Left kidney (tissue), 2 donors: ENCODE data around the gene ZNF581. TPM values are rescaled to one million over a fixed set of nuclear protein-coding genes. Genes with fewer than 3 reads are reported as not detected.

Experiments
- DNase-seq: peaks from one replicate; pipeline ENCODE4 v3.0.0-alpha.2; 2013
- polyA plus RNA-seq: library from polyadenylated mRNA; unstranded; fragments of 120-200 nt; gene quantifications from one replicate; pipeline ENCODE4 v1.2.1, GENCODE V29; 2013; ENCODE audit not compliant: insufficient read length

ZNF581 gene
- polyA plus RNA-seq, 1 donor, result 20.7 TPM

DNA sequence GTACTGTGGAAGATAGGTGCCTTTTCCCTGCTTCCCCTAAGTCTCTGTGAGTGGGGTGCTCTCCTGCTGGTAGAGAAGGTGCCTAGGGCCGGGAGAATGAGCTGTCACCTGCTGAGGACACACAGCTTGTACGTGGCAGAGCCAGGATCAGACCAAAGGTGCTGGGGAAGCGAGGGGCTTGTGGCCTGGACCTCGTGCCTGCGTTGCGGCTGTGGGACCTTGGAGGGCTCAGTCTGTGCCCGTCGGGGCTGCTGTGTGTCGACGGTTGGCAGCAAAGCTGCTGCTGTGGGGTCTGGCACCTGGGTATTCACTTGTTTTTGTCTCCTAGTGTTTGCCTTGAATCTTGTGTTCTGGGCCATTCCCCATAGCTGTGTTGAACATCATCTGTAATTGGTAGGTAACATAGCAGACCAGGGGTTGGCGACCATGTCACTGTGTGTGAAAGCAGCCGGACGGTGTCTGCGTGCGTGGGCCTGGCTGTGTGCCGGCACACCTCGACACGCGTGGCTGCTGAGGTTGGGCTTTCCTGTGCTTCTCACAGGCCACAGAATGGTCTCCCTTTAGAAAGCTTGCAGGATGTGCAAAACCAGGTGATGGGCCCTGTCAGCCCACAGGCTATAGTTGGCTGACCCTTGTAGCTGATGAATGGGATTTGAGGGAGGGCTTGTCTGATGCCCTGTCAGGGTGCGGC is 20.5 kb downstream of the ZNF581 start:
- no peak for DNase-seq

DNA sequence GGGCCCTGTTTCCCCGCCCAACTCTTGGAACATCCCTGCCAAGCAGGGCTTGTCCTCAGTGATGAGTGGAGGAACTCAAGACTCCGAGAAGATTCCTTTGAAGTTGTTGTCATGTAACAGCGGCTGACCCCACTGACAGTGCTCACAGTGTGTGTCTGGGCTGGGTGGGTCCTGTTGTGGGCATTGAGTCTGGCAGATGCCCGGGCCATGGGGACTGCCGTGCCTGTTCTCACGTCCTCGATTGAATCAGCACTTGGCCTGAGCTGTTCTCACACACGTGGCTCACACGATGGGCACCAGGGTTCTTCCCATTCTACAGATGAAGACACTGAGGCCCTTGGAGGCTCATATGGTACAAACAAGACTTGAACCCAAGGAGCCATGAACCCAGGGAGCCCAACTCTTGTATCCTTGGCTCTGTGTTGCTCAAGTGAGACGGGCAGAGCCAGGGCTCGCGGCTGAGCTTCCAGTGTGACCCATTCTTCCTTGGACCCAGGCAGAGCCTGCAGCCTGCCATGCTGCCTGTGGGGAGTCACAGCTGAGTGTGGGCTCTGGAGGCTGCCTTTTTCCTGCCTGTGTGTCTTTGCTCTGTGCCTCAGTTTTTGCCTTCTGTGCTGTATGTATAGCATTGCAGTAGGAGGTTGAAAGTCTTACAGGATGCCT is 23.0 kb downstream of the ZNF581 start:
- DNase-seq, result no peak

DNA sequence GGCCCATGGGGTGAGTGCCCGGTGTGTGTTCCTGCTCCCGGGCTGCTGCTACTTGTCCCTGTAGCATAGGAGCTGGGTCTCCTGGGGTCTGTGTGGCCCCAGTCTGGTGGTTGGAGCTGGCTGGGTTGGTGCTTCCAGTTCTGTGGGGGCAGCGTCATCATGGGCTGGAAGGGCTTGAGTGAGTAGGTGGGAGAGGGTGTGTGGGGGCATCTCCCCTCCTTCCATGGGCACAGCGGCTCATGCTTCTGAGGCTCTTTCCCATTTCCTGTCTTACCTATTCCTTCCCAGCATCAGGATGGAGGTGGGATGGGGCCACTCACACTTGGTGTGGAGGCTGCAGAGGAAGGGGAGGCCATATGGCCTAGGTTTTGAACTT is 23.5 kb downstream of the ZNF581 start:
- DNase-seq, result no peak

DNA sequence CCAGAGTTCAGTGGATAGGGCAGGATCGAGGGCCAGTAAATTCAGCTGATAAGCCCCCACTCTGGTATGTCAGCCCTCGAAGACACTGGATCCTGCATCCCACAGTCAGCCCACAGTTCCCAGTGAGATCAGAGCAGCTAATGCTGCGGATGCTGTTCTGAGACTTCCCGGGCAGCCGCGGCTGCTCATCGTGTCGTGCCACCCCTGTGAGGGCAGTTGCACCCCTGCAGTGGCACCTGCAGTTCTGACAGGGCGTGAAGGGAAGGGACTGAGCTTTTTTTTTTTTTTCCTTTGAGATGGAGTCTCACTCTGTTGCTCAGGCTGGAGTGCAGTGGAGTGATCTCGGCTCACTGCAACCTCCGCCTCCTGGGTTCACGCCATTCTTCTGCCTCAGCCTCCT is 24.1 kb downstream of the ZNF581 start:
- no peak for DNase-seq

DNA sequence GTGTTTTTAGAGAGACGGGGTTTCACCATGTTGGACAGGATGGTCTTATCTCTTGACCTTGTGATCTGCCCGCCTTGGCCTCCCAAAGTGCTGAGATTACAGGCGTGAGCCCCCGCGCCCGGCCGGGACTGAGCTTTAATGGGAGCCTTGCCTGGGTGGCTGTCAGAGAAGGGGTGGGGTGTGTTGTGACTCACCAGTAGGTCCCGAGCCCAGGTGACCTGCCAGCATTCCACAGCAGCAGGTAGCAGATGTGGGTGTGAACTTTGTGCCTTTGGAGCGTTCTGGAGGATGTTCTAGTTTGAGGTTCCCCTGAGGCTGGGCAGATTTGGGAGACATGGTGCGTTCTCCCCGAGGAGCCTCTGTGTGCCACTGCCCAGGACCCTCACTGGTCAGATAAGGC is 24.5 kb downstream of the ZNF581 start:
- no peak for DNase-seq

DNA sequence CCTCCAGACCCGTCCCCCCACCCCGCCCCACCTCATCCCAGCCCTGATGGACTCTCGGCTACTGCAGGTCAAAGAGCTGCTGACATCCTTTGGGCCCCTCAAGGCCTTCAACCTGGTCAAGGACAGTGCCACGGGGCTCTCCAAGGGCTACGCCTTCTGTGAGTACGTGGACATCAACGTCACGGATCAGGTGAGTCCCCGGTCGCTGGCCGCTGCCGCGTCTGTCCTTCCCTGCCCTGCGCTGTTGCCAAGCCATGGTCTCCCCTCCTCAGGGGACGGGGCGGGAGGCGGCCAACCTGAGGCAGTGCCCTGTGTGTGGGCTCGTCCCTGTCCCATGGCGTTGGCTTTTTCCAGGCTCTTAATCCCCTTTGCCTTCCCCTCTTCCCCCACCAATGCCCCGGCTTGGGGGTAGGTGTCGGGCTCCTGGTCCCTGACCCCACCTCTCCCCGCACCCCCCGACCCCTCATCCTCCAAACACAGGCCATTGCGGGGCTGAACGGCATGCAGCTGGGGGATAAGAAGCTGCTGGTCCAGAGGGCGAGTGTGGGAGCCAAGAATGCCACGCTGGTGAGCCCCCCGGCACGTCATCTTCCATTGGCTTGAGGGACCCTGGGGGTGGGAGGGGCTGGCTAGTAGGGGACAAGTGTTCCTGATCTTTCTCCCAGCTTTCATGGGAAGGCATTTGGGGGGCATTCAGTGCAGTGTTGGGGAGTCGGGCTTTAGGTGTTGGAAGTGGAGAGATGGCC is 25.3 kb downstream of the ZNF581 start:
- no peak for DNase-seq

DNA sequence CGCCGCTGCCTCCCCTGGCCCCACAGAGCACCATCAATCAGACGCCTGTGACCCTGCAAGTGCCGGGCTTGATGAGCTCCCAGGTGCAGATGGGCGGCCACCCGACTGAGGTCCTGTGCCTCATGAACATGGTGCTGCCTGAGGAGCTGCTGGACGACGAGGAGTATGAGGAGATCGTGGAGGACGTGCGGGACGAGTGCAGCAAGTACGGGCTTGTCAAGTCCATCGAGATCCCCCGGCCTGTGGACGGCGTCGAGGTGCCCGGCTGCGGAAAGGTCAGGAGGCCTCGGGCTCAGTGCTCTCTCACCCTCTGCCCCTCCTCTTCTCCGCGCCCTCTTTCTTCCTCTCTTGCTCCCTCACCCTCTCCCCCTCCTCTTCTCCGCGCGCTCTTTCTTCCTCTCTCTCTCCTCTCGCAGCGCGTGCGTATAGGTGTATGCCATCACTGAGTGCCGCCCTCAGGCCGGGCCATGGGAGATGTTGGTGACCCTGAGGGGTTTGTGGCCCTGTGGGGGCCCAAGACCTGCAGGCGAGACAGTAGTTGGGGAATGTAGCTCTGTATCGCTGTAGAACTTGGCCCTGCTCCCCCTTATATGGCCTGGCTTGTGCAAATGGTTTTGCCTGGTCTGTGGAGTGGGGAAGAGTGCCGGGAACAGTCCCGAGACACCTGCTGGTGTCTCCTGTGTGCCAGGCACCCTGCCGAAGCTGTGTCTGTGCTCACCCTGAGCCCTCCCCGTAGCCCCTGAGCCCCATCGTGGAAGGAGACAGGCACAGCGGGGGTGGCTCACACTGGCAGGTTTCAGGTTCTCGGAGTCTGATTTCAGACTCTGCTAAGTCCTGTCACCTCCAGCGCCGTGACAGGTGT is 26.2 kb downstream of the ZNF581 start:
- DNase-seq, result no peak

DNA sequence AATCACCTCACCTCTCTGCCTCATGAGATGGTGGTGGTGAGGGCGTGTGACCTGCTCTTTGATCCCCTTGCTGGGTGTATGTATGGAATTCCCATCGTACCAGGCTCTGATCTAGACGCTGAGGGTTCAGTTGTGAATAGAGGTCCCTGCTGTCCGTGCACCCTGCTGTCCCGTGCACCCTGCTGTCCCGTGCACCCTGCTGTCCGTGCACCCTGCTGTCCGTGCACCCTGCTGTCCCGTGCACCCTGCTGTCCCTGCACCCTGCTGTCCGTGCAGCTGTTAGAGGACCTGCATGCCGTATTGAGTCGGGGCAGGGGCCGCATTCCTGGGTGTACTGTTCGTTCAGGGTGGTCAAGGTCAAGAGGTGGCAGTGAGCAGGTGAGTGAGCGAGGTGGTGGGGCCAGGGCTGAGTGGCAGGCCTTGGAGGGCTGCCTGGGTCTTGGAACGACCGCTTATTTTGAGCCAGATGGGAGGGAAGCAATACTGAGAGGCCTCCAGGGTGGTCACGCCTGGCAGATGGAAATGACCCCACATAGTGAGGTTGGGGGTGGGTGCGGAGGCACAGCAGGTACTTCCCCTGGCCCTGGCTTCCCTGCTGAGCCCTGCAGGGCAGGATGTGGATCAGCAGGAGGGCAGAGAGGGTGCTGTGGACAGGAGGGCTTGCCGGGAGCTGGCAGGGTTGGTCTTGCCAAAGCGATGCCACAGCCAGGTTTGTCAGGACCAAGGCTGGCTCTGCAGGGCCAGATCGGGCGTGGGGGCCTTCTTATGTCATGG is 27.0 kb downstream of the ZNF581 start:
- no peak for DNase-seq

DNA sequence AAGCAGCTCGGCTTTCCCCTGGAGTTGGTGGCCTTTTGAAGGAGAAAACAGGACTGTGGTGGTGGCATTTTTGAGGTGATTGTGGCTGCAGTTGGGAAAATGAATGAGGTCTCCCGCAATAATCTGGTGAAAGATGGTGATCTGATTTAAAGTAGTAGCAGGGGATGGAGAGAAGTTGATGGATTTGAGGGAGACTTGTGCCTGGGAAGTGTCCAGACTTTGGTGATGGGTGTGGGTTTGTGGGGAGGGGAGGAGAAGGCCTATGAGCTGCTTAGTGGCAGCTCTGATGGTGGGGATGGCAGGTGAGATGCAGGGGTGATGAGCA is 27.6 kb downstream of the ZNF581 start:
- no peak for DNase-seq

DNA sequence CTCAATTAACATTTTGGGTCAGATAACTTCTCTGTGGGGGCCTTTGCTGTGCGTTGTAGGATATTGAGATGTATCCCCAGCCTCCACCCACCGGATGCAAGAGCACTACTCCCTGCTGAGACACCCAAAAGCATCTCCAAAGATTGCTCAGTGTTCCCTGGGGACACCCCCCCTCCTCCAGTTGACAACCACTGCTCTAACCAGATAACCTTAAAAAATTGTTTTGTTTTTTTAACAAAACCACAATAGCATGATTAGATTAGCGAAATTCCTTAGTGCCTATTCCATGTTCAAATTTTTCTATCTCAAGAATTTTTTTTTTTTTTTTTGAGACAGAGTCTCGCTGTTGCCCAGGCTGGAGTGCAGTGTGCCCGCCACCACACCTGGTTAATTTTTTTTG is 29.0 kb downstream of the ZNF581 start:
- no peak for DNase-seq

DNA sequence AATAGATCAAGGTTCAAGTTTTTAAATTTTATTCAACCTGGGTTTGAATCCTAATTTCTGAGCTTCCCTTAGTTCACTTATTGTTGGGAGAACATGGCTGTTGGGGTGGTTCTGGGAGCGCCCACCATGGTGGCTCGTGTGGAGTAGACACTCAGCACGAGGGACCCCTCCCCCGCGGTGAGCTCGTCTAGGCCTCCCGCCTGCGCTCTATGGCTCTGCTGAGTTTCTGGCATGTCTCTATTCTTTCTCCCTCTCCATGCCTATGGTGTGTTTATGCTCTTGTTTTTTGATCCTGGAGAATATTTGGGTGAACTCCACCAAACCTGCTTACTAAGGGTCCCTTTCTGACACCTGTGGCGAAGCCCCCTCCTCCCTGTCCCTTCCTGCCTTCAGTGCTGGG is 30.0 kb downstream of the ZNF581 start:
- no peak for DNase-seq

DNA sequence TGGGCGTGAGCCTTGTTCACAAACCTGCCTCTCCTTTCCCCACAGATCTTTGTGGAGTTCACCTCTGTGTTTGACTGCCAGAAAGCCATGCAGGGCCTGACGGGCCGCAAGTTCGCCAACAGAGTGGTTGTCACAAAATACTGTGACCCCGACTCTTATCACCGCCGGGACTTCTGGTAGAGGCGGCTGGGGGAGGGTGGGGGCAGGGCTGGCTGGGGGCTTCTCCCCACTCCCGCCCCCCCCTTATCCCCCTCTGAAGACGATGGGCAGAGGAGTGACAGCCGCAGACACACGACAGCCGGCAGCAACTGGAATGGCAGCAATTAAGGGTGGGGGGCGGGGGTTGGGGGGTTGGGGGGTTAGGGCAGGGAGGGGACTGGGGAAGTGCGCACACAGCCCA is 30.4 kb downstream of the ZNF581 start:
- DNase-seq, result no peak

DNA sequence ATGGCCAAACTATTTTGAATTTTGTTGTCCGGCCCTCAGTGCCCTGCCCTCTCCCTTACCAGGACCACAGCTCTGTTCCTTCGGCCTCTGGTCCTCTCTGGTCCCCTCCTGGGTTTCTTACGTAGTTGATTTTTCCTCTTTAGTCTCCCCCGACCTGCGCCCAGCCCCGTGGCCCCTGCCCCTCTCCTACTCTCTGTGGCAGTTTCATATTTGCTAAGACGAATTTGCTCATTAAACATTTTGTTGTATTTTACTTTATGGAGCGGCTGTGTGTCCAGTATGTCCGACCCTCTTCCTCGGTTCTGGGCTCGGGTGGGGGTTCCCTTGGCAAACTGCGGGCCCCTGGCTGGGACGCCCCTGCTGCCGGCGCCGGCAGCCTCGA is 31.0 kb downstream of the ZNF581 start:
- DNase-seq, result no peak

DNA sequence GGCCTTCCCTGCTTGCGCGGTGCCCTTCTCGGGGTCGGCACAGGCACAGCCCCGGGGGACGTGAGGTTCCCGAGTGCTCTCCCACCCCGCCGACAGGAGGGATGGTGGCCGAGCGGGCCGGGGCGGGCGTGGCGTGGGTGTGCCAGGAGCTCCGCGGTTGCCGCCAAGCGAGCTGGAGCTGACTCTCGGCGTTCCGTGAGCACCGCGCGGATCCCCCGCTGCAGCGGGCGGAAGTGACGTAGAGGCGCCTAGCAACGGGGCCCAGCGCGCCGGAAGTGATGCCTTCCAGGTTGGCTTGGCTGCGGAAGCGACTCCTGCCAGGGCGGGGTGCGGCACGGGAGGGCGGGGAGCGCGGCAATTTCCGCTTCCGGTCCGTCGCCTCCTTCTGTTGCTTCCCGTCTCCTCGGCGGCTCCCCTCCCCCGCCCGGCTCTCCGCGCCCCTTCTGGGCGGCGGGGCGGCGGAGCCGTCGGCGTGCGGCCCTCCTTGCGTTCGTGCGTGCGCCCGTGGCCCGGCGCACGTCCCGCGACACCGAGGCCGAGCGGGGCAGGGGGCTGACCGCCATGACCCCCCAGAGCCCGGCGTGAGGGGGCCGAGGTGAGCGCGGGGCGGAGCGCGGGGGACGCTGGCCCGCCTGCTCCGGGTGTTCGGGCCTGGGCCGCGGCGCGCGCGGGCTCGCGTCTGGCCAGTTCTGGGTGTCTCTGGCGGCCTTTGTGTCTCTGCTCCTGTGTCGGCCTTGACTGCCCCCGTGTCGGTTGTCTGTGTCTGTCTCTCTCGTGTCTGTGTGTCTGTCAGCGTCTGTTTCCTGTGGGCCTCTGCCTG is 31.6 kb downstream of the ZNF581 start, which contains the start of gene EPN1:
EPN1 (plus strand) TSS at position 386 of the 820 bp plus-strand sequence. CDS start 3,402 bp downstream, outside the sequence.
- DNase-seq, result peak; percentile 94

DNA sequence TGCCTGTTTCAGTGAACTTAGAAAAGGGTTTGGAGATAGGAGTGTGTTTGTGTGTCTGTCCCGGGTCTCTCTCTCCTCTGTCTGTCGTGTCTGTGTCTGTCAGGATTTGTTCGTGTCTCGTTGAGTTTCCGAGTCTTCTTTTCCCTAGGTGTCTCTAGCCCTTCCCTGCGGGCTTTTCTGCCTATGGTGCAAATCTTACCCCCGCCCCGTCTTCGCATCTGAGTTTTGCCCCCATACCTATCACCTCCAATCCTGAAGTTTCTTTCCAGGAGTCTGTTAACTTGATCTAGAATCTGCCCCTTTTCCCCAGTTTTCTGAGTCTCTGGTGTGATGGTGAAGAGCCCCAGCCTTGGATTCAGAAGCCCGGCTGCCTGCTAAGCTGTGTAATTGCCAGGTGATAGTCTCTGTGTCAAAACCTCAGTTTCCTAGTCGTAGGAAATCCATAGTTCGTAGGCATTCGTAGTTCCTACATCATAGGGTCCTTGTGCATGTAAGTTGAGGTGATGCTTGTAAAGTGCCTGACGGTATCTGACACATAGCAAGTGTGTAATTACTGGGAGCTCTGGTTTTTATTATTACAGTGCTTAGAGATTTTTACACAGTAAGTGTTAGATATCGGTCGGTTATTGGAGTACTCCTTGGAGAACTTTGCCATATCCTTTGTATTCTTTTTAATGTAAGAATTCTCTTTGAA is 32.4 kb downstream of the ZNF581 start:
- DNase-seq, result no peak

DNA sequence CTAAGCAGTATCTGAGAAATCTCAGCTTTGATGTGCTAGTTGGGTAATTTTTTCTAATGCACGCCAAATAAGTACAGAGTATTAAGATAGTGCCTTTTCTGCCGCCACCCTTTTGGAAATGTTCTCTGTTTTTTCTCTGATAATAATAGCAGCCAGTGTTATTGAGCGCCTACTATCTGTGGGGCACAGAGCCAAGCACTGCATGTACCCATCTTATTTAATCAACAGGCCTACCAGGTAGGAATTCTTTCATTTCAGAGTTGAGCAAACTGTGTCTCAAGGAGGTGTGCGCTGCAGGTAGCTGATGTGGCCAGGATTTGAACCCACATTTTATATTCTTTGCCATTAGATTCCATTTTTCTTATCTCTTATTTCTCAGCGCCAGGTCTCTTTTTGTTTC is 32.9 kb downstream of the ZNF581 start:
- DNase-seq, result no peak

DNA sequence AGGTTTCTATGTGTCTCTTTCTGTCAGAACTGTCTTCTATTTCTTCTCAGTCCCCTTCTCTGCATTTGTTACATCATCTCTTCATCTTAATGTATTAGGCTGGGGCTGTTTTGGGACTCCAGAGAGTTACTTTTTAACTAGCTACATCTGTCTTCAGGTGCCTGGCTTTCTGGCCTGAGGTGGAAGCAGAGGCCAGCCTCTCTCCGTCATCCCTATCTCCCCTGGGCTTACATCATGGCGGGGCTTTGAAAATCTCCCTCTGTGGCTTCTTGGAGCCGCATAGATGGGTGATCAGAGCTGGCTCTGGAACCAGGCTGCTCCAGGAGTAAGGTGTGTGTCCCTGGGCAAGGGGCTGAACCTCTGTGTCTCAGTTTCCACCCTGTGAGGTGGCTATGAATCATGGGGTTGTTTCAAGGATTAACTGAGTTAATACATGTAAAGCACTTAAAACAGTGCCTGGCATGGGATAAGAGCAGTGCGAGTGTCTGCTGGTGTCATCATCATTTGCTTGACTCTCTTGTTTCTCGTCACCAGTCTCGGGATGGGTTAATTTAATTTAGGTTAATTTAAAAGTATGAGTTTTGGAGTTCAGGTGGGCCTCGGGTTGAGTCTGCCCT is 33.5 kb downstream of the ZNF581 start:
- DNase-seq, result no peak

DNA sequence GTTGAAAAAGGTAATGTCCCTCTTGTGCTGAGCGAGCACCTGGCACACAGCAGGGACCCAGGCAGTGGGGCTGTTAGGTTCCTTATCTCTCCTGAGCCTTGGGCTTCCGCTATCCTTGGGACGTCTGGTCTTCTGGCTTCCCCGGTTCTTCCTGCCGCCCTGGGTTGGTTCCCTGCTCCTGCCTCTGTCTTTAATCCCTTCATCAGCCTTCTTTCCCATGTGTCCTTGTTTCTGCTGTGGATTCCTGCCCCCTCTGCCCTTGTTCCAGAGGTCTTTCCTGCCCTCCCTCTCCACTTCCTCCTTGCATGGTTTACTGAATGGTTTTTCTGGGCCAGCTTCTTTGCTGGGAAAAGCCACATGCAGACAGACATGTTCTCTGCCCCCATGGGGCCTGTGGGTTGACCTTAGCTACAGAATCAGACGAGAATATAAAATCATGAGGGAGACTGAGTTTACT is 34.2 kb downstream of the ZNF581 start:
- no peak for DNase-seq

DNA sequence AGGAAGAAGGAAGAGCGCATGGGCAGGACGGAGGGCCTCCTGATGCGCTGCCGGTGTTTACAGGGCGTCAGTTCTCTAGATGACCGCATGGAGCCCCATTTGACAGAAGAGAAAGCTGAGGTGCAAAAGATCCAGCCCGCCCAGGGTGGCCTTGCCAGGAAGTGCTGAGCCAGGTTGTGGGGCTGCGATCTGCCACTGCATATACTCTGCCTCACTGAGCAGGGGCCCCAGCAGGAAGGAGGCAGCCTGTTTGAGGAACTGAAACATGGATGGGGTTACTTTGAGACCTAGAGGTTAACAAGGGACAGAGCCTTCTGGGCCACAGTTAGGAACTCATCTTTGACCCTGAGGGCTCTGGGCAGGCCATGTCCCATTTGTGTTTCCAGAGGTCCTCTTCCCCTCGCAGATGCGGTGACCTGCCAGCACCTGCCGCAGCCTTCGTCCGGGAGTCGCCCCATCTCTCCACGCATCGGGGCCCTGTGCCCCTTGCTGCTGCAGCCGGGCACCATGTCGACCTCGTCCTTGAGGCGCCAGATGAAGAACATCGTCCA is 34.7 kb downstream of the ZNF581 start:
- no peak for DNase-seq
